GM21515 (cell line): ENCODE measurements around the gene CNN3.

ENCODE experiments used
- ATAC-seq: cut with Tn5 transposase; IDR thresholded peaks from one replicate; pipeline ENCODE4 v1.9.1; 2021; ENCODE audit not compliant: unreplicated experiment

Gene CNN3

GRCh38 chr1:94926915-94927404 lies at the start of gene CNN3:
Gene CNN3 (minus strand): TSS chr1:94927110. CDS start chr1:94926894, 216 bp downstream.
- ATAC-seq, result peak; percentile 82

GRCh38 chr1:94974824-94975223 lies 47.9 kb upstream of the CNN3 start:
- ATAC-seq, result no peak

GRCh38 chr1:94974241-94974640 lies 47.3 kb upstream of the CNN3 start:
- ATAC-seq, result no peak

GRCh38 chr1:94973309-94973922 lies 46.5 kb upstream of the CNN3 start:
- ATAC-seq, result no peak

GRCh38 chr1:94971491-94971924 lies 44.6 kb upstream of the CNN3 start:
- ATAC-seq, result no peak

- no peak for ATAC-seq
Measured at GRCh38 chr1:94970783-94971182, 43.9 kb upstream of the CNN3 start.

- ATAC-seq, result no peak
Measured at GRCh38 chr1:94969137-94969536, 42.2 kb upstream of the CNN3 start.

- ATAC-seq, result no peak
Measured at GRCh38 chr1:94966033-94966432, 39.1 kb upstream of the CNN3 start.

- no peak for ATAC-seq
Measured at GRCh38 chr1:94963864-94964263, 37.0 kb upstream of the CNN3 start.

- peak; percentile 98 for ATAC-seq
Measured at GRCh38 chr1:94962409-94963265, 35.7 kb upstream of the CNN3 start.

- ATAC-seq, result no peak
Measured at GRCh38 chr1:94961988-94962387, 35.1 kb upstream of the CNN3 start.

- no peak for ATAC-seq
Measured at GRCh38 chr1:94961582-94961981, 34.7 kb upstream of the CNN3 start.

- no peak for ATAC-seq
Measured at GRCh38 chr1:94958081-94958480, 31.2 kb upstream of the CNN3 start.

- ATAC-seq, result no peak
Measured at GRCh38 chr1:94955767-94956632, 29.1 kb upstream of the CNN3 start.

GRCh38 chr1:94954263-94955220 lies 27.6 kb upstream of the CNN3 start:
- no peak for ATAC-seq

- ATAC-seq, result no peak
Measured at GRCh38 chr1:94953746-94954145, 26.8 kb upstream of the CNN3 start.

- no peak for ATAC-seq
Measured at GRCh38 chr1:94953107-94953506, 26.2 kb upstream of the CNN3 start.

- no peak for ATAC-seq
Measured at GRCh38 chr1:94952539-94952938, 25.6 kb upstream of the CNN3 start.

- no peak for ATAC-seq
Measured at GRCh38 chr1:94951509-94952208, 24.7 kb upstream of the CNN3 start.

GRCh38 chr1:94951046-94951445 lies 24.1 kb upstream of the CNN3 start:
- ATAC-seq, result no peak
